ENCODE measurements around the gene DMD. TPM values are rescaled to one million over a fixed set of nuclear protein-coding genes. Genes with fewer than 3 reads are reported as not detected.

The DMD gene
- total RNA-seq, 1 donor from 2014 or later = 1.7 TPM

GRCh38 chrX:32443841-32444240, 767.5 kb downstream of the DMD start:
- Mint-ChIP-seq H3K27ac (ENCODE audit: unreplicated experiment) (no peak overlapping the region), H3K4me1 (ENCODE audit: low read depth, unreplicated experiment) (no peaks in the 10 kb centered on the region), H3K4me3 (ENCODE audit: unreplicated experiment) (no peak overlapping the region), H3K27me3 (ENCODE audit: unreplicated experiment) (no peaks in the 10 kb centered on the region), H3K36me3 (ENCODE audit: unreplicated experiment) (no peaks in the 10 kb centered on the region), H3K9me3 (ENCODE audit: unreplicated experiment) (no peaks in the 10 kb centered on the region)
- no peak for TF ChIP-seq CTCF (IDR thresholded peaks at IDR 0.05; ENCODE audit: partially characterized antibody, unreplicated experiment)
- no peak for DNase-seq

GRCh38 chrX:32421266-32421665, 790.1 kb downstream of the DMD start:
- Mint-ChIP-seq H3K36me3 (ENCODE audit: unreplicated experiment) (no peaks in the 10 kb centered on the region), H3K4me1 (ENCODE audit: low read depth, unreplicated experiment) (no peaks in the 10 kb centered on the region), H3K27ac (ENCODE audit: unreplicated experiment) (no peak overlapping the region), H3K4me3 (ENCODE audit: unreplicated experiment) (no peak overlapping the region), H3K27me3 (ENCODE audit: unreplicated experiment) (no peaks in the 10 kb centered on the region), H3K9me3 (ENCODE audit: unreplicated experiment) (no peaks in the 10 kb centered on the region)
- no peak for TF ChIP-seq CTCF (IDR thresholded peaks at IDR 0.05; ENCODE audit: partially characterized antibody, unreplicated experiment)
- no peak for DNase-seq

- Mint-ChIP-seq H3K9me3 (ENCODE audit: unreplicated experiment) (no peaks in the 10 kb centered on the region), H3K4me1 (ENCODE audit: low read depth, unreplicated experiment) (no peaks in the 10 kb centered on the region), H3K27ac (ENCODE audit: unreplicated experiment) (no peak overlapping the region), H3K27me3 (ENCODE audit: unreplicated experiment) (no peaks in the 10 kb centered on the region), H3K36me3 (ENCODE audit: unreplicated experiment) (no peaks in the 10 kb centered on the region), H3K4me3 (ENCODE audit: unreplicated experiment) (no peak overlapping the region)
- no peak for TF ChIP-seq CTCF (IDR thresholded peaks at IDR 0.05; ENCODE audit: partially characterized antibody, unreplicated experiment)
- DNase-seq = no peak
Measured at GRCh38 chrX:32408389-32408788, 803.0 kb downstream of the DMD start.

GRCh38 chrX:32397562-32398216, 813.7 kb downstream of the DMD start:
- Mint-ChIP-seq H3K36me3 (ENCODE audit: unreplicated experiment) (no peaks in the 10 kb centered on the region), H3K4me3 (ENCODE audit: unreplicated experiment) (no peak overlapping the region), H3K9me3 (ENCODE audit: unreplicated experiment) (no peaks in the 10 kb centered on the region), H3K4me1 (ENCODE audit: low read depth, unreplicated experiment) (no peaks in the 10 kb centered on the region), H3K27ac (ENCODE audit: unreplicated experiment) (no peak overlapping the region), H3K27me3 (ENCODE audit: unreplicated experiment) (no peaks in the 10 kb centered on the region)
- DNase-seq = no peak
- TF ChIP-seq CTCF (IDR thresholded peaks at IDR 0.05; ENCODE audit: partially characterized antibody, unreplicated experiment) = no peak

GRCh38 chrX:32395878-32396277, 815.5 kb downstream of the DMD start:
- no peaks in the 10 kb centered on the region for H3K9me3 Mint-ChIP-seq (ENCODE audit: unreplicated experiment)
- no peaks in the 10 kb centered on the region for H3K27me3 Mint-ChIP-seq (ENCODE audit: unreplicated experiment)
- DNase-seq = no peak
- H3K27ac Mint-ChIP-seq (ENCODE audit: unreplicated experiment) = no peak overlapping the region
- no peaks in the 10 kb centered on the region for H3K4me1 Mint-ChIP-seq (ENCODE audit: low read depth, unreplicated experiment)
- no peak overlapping the region for H3K4me3 Mint-ChIP-seq (ENCODE audit: unreplicated experiment)
- H3K36me3 Mint-ChIP-seq (ENCODE audit: unreplicated experiment) = no peaks in the 10 kb centered on the region
- TF ChIP-seq CTCF (IDR thresholded peaks at IDR 0.05; ENCODE audit: partially characterized antibody, unreplicated experiment) = no peak
